Liver (tissue), 9 donors: Measurements from ENCODE around the gene COPS9. TPM values are rescaled to one million over a fixed set of nuclear protein-coding genes. Genes with fewer than 3 reads are reported as not detected.

Experiments
- DNase-seq: peaks from one replicate; pipeline ENCODE4 v3.0.0-alpha.2; 2017; ENCODE audit warnings: low spot score
- H3K27ac ChIP-seq, 2 donors: one replicate each; pipeline ENCODE4 v1.7.0; 2013; ENCODE audit warnings: inconsistent platforms in 2 of 2, low read length in 2 of 2, control low read depth in 1 of 2, low read depth in 1 of 2, mild to moderate bottlenecking in 1 of 2
- H3K27me3 ChIP-seq, 4 donors: one replicate each; pipeline versions ENCODE4 v1.6.1 to v1.7.0; 2013; ENCODE audit warnings: low read length in 3 of 4, inconsistent platforms in 1 of 4, mild to moderate bottlenecking in 1 of 4, moderate library complexity in 1 of 4; ENCODE audit not compliant: control insufficient read depth in 4 of 4, insufficient read depth in 4 of 4
- H3K36me3 ChIP-seq, 4 donors: one replicate each; pipeline versions ENCODE4 v1.6.1 to v1.7.0; 2013; ENCODE audit warnings: low read length in 3 of 4, mild to moderate bottlenecking in 3 of 4, low read depth in 1 of 4, moderate library complexity in 1 of 4; ENCODE audit not compliant: control insufficient read depth in 4 of 4, insufficient read depth in 3 of 4
- H3K4me1 ChIP-seq, 4 donors: one replicate each; pipeline versions ENCODE4 v1.6.1 to v1.7.0; 2013; ENCODE audit warnings: low read length in 3 of 4, mild to moderate bottlenecking in 3 of 4, moderate library complexity in 1 of 4; ENCODE audit not compliant: control insufficient read depth in 4 of 4, insufficient read depth in 4 of 4
- H3K4me3 ChIP-seq, 3 donors: one replicate each; pipeline versions ENCODE4 v1.6.1 to v1.7.0; 2013; ENCODE audit warnings: low read length in 3 of 3, control low read depth in 1 of 3, low read depth in 1 of 3, mild to moderate bottlenecking in 1 of 3
- H3K9ac ChIP-seq, 2 donors: one replicate each; pipeline ENCODE4 v1.7.0; 2013; ENCODE audit warnings: low read length in 2 of 2, mild to moderate bottlenecking in 2 of 2, moderate library complexity in 2 of 2, control low read depth in 1 of 2, low read depth in 1 of 2
- H3K9me3 ChIP-seq, 4 donors: one replicate each; pipeline versions ENCODE4 v1.6.1 to v1.7.0; 2013; ENCODE audit warnings: low read length in 3 of 4; ENCODE audit not compliant: control insufficient read depth in 4 of 4
- EGR1 ChIP-seq, 2 donors: IDR thresholded peaks; 2 replicates each; pipeline ENCODE4 v1.6.1; 2016 to 2018; ENCODE audit warnings: antibody characterized with exemption in 2 of 2, low read depth in 2 of 2
- FOXA1 ChIP-seq: IDR thresholded peaks from 2 replicates; pipeline ENCODE4 v1.6.1; 2016; ENCODE audit warnings: antibody characterized with exemption
- FOXA2 ChIP-seq: IDR thresholded peaks from 2 replicates; pipeline ENCODE4 v1.6.1; 2016; ENCODE audit warnings: antibody characterized with exemption
- GABPA ChIP-seq, 2 donors: IDR thresholded peaks in 1 of 2; conservative IDR thresholded peaks in 1 of 2; 2 replicates each; pipeline ENCODE4 v1.6.1; 2016; ENCODE audit warnings: antibody characterized with exemption in 2 of 2, mild to moderate bottlenecking in 1 of 2, moderate library complexity in 1 of 2
- HNF4A ChIP-seq, 2 donors: conservative IDR thresholded peaks; 2 replicates each; pipeline ENCODE4 v1.6.1; 2016; ENCODE audit warnings: antibody characterized with exemption in 2 of 2, mild to moderate bottlenecking in 2 of 2
- HNF4G ChIP-seq: IDR thresholded peaks from 2 replicates; pipeline ENCODE4 v1.6.1; 2016; ENCODE audit warnings: antibody characterized with exemption
- JUND ChIP-seq, 2 donors: IDR thresholded peaks; 2 replicates each; pipeline ENCODE4 v1.6.1; 2016; ENCODE audit warnings: antibody characterized with exemption in 2 of 2
- NR2F2 ChIP-seq: IDR thresholded peaks from 2 replicates; pipeline ENCODE4 v1.6.1; 2016; ENCODE audit warnings: antibody characterized with exemption
- RAD21 ChIP-seq, 2 donors: IDR thresholded peaks; 2 replicates each; pipeline ENCODE4 v1.6.1; 2016; ENCODE audit warnings: antibody characterized with exemption in 2 of 2, mild to moderate bottlenecking in 2 of 2
- RXRA ChIP-seq, 2 donors: IDR thresholded peaks; 2 replicates each; pipeline ENCODE4 v1.6.1; 2017 to 2018; ENCODE audit warnings: antibody characterized with exemption in 2 of 2, mild to moderate bottlenecking in 1 of 2
- SP1 ChIP-seq: IDR thresholded peaks from 2 replicates; pipeline ENCODE4 v1.6.1; 2018; ENCODE audit warnings: antibody characterized with exemption, mild to moderate bottlenecking
- TAF1 ChIP-seq: conservative IDR thresholded peaks from 2 replicates; pipeline ENCODE4 v1.6.1; 2016; ENCODE audit warnings: antibody characterized with exemption, mild to moderate bottlenecking
- YY1 ChIP-seq: IDR thresholded peaks from 2 replicates; pipeline ENCODE4 v1.6.1; 2016; ENCODE audit warnings: antibody characterized with exemption, mild to moderate bottlenecking
- WGBS: extraction: QIAGEN DNeasy Blood & Tissue Kit; methylation state at CpG from one replicate; pipeline ENCODE4 v1.1.7; 2013; 5-methylcytosine and 5-hydroxymethylcytosine counted together
- polyA plus RNA-seq, 2 donors: library from polyadenylated mRNA; stranded (reverse) in 1 of 2; unstranded in 1 of 2; fragments of 200-250 nt in 1 of 2; fragments of >200 nt in 1 of 2; fragmentation: Nextera tagmentation in 1 of 2; extraction: Ambion mirVana in 1 of 2; gene quantifications; one replicate each; pipeline versions ENCODE4 v1.2.1 to v1.2.3, GENCODE V29; 2013 to 2015
- total RNA-seq, 2 donors: library from RNA; depleted of rRNA; stranded (reverse); fragments of >200 nt; gene quantifications; one replicate each; pipeline ENCODE4 v1.2.3, GENCODE V29; 2014
- TF ChIP-seq, protein P1 (sequence below): IDR thresholded peaks from 2 replicates; pipeline ENCODE4 v1.6.1; 2016; ENCODE audit warnings: antibody characterized with exemption
- TF ChIP-seq, protein P2 (sequence below): IDR thresholded peaks from 2 replicates; pipeline ENCODE4 v1.6.1; 2016; ENCODE audit warnings: antibody characterized with exemption
- TF ChIP-seq, protein P3 (sequence below): fragments of 150-350 bp; IDR thresholded peaks from 2 replicates; pipeline ENCODE4 v1.5.1; 2017; ENCODE audit warnings: improper control_type of control experiment, low read depth, low read length; ENCODE audit not compliant: missing input control
- TF ChIP-seq, protein P4 (sequence below): IDR thresholded peaks from 2 replicates; pipeline ENCODE4 v1.6.1; 2016; ENCODE audit warnings: antibody characterized with exemption
- TF ChIP-seq, protein P5 (sequence below): IDR thresholded peaks from 2 replicates; pipeline ENCODE4 v1.6.1; 2016; ENCODE audit warnings: antibody characterized with exemption, mild to moderate bottlenecking
- donor health status: healthy.
- donor health status: healthy.
- donor health status: healthy.
- donor health status: healthy.
- donor health status: healthy.

The COPS9 gene
- total and polyA plus RNA-seq, 4 donors: 12.9 to 138 (median 79.6) TPM

DNA sequence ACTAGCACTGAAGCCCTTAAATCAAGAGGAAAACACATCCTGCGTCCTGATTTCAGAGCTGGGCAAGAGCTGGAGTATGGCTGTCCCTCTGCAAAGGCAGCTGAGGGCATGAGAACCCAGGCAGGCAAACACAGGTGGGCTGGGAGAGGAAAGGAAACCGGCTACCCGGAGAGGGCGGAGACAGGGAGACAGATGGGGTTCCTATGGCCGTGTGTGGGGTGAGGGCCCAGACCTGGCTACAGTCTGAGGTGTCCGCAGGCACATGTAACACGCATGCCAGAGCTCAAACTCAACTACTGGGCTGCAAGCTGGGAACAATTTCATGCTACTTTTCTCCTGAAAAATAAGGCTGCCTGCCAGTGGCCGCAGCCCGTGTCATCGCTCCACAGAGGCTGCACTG is 2.7 kb downstream of the COPS9 start:
- 95% methylated on average over 10 of the region's 10 CpGs for WGBS

DNA sequence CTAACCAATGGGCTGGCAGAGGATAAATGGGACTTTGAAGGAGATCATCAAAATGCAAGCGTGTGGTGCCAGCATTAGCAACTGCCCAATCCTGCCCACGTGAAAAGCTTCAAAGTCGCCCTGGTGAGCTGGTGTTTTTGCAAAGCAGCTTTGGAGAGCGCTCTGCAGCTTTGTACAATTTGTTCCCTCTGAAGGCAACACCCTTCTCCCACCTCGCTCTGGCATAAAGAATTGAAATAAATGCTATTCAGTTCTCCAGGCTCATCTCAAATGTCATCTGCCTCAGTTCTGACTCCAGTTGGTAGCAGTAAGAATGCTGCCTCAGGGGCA is 3.5 kb downstream of the COPS9 start:
- Histone ChIP-seq H3K36me3 (peaks cover 8 to 56% (median 32%) of the 10 kb centered on the region in 4 donors), H3K9ac (no peak overlapping the region), H3K4me1 (peaks cover 9 to 22% (median 17%) of the 10 kb centered on the region in 4 donors), H3K9me3 (no peaks in the 10 kb centered on the region), H3K4me3 (no peak overlapping the region), H3K27ac (no peak overlapping the region), H3K27me3 (no peaks in the 10 kb centered on the region)
- TF ChIP-seq, protein P1, sequence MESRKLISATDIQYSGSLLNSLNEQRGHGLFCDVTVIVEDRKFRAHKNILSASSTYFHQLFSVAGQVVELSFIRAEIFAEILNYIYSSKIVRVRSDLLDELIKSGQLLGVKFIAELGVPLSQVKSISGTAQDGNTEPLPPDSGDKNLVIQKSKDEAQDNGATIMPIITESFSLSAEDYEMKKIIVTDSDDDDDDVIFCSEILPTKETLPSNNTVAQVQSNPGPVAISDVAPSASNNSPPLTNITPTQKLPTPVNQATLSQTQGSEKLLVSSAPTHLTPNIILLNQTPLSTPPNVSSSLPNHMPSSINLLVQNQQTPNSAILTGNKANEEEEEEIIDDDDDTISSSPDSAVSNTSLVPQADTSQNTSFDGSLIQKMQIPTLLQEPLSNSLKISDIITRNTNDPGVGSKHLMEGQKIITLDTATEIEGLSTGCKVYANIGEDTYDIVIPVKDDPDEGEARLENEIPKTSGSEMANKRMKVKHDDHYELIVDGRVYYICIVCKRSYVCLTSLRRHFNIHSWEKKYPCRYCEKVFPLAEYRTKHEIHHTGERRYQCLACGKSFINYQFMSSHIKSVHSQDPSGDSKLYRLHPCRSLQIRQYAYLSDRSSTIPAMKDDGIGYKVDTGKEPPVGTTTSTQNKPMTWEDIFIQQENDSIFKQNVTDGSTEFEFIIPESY: no peak
- no peak for TF ChIP-seq RAD21 (IDR thresholded peaks at IDR 0.05)
- TF ChIP-seq, protein P2, sequence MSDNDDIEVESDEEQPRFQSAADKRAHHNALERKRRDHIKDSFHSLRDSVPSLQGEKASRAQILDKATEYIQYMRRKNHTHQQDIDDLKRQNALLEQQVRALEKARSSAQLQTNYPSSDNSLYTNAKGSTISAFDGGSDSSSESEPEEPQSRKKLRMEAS: no peak
- TF ChIP-seq JUND (IDR thresholded peaks at IDR 0.05): no peak
- TF ChIP-seq RXRA (IDR thresholded peaks at IDR 0.05): no peak
- TF ChIP-seq TAF1: no peak
- TF ChIP-seq, protein P3, sequence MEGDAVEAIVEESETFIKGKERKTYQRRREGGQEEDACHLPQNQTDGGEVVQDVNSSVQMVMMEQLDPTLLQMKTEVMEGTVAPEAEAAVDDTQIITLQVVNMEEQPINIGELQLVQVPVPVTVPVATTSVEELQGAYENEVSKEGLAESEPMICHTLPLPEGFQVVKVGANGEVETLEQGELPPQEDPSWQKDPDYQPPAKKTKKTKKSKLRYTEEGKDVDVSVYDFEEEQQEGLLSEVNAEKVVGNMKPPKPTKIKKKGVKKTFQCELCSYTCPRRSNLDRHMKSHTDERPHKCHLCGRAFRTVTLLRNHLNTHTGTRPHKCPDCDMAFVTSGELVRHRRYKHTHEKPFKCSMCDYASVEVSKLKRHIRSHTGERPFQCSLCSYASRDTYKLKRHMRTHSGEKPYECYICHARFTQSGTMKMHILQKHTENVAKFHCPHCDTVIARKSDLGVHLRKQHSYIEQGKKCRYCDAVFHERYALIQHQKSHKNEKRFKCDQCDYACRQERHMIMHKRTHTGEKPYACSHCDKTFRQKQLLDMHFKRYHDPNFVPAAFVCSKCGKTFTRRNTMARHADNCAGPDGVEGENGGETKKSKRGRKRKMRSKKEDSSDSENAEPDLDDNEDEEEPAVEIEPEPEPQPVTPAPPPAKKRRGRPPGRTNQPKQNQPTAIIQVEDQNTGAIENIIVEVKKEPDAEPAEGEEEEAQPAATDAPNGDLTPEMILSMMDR: no peak
- TF ChIP-seq SP1: no peak
- no peak for TF ChIP-seq GABPA (IDR thresholded peaks at IDR 0.05 in 1 of 2, conservative IDR thresholded peaks at IDR 0.05 in 1 of 2)
- no peak for TF ChIP-seq NR2F2
- TF ChIP-seq, protein P4, sequence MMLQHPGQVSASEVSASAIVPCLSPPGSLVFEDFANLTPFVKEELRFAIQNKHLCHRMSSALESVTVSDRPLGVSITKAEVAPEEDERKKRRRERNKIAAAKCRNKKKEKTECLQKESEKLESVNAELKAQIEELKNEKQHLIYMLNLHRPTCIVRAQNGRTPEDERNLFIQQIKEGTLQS: no peak
- TF ChIP-seq, protein P5, sequence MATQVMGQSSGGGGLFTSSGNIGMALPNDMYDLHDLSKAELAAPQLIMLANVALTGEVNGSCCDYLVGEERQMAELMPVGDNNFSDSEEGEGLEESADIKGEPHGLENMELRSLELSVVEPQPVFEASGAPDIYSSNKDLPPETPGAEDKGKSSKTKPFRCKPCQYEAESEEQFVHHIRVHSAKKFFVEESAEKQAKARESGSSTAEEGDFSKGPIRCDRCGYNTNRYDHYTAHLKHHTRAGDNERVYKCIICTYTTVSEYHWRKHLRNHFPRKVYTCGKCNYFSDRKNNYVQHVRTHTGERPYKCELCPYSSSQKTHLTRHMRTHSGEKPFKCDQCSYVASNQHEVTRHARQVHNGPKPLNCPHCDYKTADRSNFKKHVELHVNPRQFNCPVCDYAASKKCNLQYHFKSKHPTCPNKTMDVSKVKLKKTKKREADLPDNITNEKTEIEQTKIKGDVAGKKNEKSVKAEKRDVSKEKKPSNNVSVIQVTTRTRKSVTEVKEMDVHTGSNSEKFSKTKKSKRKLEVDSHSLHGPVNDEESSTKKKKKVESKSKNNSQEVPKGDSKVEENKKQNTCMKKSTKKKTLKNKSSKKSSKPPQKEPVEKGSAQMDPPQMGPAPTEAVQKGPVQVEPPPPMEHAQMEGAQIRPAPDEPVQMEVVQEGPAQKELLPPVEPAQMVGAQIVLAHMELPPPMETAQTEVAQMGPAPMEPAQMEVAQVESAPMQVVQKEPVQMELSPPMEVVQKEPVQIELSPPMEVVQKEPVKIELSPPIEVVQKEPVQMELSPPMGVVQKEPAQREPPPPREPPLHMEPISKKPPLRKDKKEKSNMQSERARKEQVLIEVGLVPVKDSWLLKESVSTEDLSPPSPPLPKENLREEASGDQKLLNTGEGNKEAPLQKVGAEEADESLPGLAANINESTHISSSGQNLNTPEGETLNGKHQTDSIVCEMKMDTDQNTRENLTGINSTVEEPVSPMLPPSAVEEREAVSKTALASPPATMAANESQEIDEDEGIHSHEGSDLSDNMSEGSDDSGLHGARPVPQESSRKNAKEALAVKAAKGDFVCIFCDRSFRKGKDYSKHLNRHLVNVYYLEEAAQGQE: no peak
- TF ChIP-seq EGR1 (IDR thresholded peaks at IDR 0.05; ENCODE audit: low read depth in 2 of 2): no peak
- no peak for TF ChIP-seq FOXA1
- TF ChIP-seq HNF4G: no peak
- TF ChIP-seq HNF4A (conservative IDR thresholded peaks at IDR 0.05): no peak
- TF ChIP-seq YY1: no peak
- TF ChIP-seq FOXA2: no peak
- 97% methylated on average over 5 of the region's 5 CpGs for WGBS
- no peak for DNase-seq

More for the DNA sequence above, 2.7 kb downstream of the COPS9 start:
- DNase-seq: no peak
- H3K9me3 ChIP-seq: no peaks in the 10 kb centered on the region
- no peaks in the 10 kb centered on the region for H3K27me3 ChIP-seq
- H3K4me1 ChIP-seq: peaks cover 9 to 22% (median 17%) of the 10 kb centered on the region in 4 donors
- TF ChIP-seq RAD21 (IDR thresholded peaks at IDR 0.05) (no peak), RXRA (IDR thresholded peaks at IDR 0.05) (no peak), EGR1 (IDR thresholded peaks at IDR 0.05; ENCODE audit: low read depth in 2 of 2) (no peak), HNF4G (no peak), JUND (IDR thresholded peaks at IDR 0.05) (no peak), SP1 (no peak), YY1 (no peak), FOXA1 (no peak)
- TF ChIP-seq, protein P2: no peak
- TF ChIP-seq, protein P3: no peak
- TF ChIP-seq, protein P4: no peak
- no peak overlapping the region for H3K27ac ChIP-seq
- H3K4me3 ChIP-seq: no peak overlapping the region
- peaks cover 8 to 48% (median 30%) of the 10 kb centered on the region in 4 donors for H3K36me3 ChIP-seq
- H3K9ac ChIP-seq: no peak overlapping the region
